ENCODE data around the gene SLC38A3. TPM values are rescaled to one million over a fixed set of nuclear protein-coding genes. Genes with fewer than 3 reads are reported as not detected.

Gene SLC38A3
- total RNA-seq, 1 donor: not detected

DNA sequence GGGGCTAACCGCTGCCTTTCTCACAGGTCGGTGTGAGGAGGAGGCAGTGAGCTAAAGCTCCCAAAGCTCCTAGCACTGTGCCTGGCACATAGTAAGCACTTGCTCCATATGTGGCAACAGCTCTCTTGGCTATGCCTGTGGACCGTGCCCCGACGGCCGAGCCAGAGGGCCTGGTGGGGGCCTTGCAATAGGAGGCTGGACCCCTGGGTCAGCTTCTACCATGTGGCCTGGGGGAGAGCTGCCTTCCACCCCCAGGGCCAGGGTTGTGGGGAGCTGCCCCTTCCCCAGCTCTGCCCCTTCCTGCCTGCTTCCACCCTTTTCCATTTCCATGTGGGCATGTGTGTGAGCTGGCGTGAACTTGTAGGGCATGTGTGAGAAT is 30.6 kb upstream of the SLC38A3 start:
- no peak for DNase-seq (ENCODE audit: low read depth)
- TF ChIP-seq, protein P1, sequence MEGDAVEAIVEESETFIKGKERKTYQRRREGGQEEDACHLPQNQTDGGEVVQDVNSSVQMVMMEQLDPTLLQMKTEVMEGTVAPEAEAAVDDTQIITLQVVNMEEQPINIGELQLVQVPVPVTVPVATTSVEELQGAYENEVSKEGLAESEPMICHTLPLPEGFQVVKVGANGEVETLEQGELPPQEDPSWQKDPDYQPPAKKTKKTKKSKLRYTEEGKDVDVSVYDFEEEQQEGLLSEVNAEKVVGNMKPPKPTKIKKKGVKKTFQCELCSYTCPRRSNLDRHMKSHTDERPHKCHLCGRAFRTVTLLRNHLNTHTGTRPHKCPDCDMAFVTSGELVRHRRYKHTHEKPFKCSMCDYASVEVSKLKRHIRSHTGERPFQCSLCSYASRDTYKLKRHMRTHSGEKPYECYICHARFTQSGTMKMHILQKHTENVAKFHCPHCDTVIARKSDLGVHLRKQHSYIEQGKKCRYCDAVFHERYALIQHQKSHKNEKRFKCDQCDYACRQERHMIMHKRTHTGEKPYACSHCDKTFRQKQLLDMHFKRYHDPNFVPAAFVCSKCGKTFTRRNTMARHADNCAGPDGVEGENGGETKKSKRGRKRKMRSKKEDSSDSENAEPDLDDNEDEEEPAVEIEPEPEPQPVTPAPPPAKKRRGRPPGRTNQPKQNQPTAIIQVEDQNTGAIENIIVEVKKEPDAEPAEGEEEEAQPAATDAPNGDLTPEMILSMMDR (IDR thresholded peaks at IDR 0.05; ENCODE audit: insufficient read depth, low read depth, low read length): no peak
- no peak overlapping the region for H3K4me3 ChIP-seq (ENCODE audit: low read depth, low read length)

DNA sequence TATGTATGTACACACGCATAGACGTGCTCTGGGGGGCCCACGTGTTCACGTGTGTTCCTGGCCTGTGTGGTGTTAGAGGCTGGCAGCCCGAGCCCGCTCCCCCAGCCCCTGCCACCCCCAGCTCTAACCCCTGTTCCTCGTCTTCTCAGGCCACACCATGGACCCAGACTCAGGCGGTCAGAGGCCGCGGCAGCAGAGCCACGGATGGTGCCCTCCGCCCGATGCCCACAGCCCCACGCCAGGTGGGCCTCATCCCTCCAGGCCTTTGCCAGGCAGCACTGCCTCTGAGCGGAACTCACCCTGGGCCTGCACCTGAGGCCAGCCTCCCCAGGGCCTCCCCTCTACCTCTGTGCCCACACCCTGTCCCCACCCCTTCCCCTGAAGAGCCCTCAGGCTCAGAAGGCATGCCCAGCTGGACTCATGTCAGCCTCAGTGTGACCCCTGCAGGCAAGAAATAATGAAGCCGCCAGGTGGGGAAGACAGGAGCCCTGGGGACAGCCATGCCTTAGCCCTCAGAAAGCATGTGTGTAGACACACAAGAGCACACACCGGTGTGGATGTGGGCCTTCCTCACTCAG is 30.0 kb upstream of the SLC38A3 start:
- DNase-seq (ENCODE audit: low read depth): no peak
- TF ChIP-seq, protein P1 (IDR thresholded peaks at IDR 0.05; ENCODE audit: insufficient read depth, low read depth, low read length): no peak

DNA sequence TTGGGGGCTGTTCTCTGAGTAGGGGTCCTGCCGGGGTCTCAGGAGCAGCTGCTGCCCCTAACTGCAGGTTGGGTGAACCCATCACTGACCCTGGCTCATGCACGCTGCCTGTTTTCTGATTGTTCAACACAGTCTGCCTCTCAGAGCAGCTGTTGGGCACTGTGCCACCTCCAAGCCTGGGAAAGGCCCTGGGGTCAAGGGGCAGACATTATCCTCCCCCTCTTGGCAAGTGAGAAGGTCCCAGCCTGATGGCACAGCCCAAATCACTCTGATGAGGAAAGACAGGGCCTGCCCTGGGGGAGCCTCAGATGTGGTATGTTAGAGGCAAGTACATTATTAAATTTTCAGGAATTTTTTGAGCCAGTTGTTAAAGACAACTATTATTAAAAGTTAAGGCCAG is 27.7 kb upstream of the SLC38A3 start:
- no peak for DNase-seq (ENCODE audit: low read depth)
- H3K4me3 ChIP-seq (ENCODE audit: low read depth, low read length): no peak overlapping the region
- TF ChIP-seq, protein P1 (IDR thresholded peaks at IDR 0.05; ENCODE audit: insufficient read depth, low read depth, low read length): no peak

More for the DNA sequence above, 30.0 kb upstream of the SLC38A3 start:
- no peak overlapping the region for H3K4me3 ChIP-seq (ENCODE audit: low read depth, low read length)

DNA sequence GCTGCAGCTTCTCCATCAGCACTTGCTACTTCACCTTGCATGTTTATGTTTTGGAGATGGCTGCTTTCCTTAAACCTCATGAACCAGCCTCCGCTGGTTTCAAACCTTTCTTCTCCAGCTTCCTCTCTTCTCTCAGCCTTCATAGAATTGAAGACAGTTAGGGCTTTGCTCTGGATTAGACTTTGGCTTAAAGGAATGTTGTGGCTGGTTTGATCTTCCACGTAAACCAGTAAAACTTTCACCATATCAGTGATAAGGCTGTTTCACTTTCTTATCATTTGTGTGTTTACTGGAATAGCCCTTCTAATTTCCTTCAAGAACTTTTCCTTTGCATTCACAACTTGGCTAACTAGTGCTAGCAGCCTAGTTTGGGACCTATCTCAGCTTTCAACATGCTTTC is 25.4 kb upstream of the SLC38A3 start:
- DNase-seq (ENCODE audit: low read depth): peak; percentile 79
- TF ChIP-seq, protein P1 (IDR thresholded peaks at IDR 0.05; ENCODE audit: insufficient read depth, low read depth, low read length): no peak
- no peak overlapping the region for H3K4me3 ChIP-seq (ENCODE audit: low read depth, low read length)

DNA sequence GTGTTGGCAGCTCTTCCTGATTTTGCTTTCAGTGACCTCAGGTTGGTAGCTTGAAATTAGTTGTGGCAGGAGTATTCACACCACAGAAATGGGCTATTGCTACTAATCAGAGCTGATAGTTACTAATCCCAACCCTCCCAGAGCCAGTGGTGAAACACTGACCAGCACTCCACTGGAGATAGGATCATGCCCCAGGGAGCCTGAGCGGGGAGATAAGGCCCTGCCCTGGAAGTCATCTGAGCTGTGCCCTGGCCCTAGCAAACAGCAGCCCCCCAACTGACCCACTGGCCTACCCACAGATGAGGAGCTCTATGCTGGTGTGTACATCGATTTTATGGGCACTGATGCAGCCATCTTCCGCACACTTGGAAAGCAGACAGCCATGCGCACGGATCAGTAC is 23.1 kb upstream of the SLC38A3 start:
- TF ChIP-seq, protein P1 (IDR thresholded peaks at IDR 0.05; ENCODE audit: insufficient read depth, low read depth, low read length): no peak
- no peak overlapping the region for H3K4me3 ChIP-seq (ENCODE audit: low read depth, low read length)
- peak; percentile 6 for DNase-seq (ENCODE audit: low read depth)

DNA sequence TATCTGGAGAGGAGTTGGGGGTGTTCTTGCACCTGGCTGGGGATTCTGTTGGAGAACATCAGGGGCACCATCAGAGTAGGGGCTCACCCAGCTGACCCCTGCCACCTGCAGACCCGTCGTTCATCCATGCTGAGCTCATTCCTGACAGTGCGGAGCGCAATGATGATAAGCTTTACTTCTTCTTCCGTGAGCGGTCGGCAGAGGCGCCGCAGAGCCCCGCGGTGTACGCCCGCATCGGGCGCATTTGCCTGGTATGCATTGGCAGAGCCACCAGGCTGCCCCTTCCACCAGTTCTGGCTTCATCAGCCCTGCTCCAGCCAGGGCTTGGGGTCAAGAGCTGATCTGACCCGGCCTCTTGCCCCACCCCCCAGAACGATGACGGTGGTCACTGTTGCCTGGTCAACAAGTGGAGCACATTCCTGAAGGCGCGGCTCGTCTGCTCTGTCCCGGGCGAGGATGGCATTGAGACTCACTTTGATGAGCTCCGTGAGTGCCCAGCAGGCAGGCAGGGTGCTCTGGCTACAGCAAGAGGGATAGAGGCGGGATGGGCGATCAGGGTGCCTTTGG is 22.5 kb upstream of the SLC38A3 start:
- TF ChIP-seq, protein P1 (IDR thresholded peaks at IDR 0.05; ENCODE audit: insufficient read depth, low read depth, low read length): no peak
- no peak overlapping the region for H3K4me3 ChIP-seq (ENCODE audit: low read depth, low read length)
- DNase-seq (ENCODE audit: low read depth): no peak

DNA sequence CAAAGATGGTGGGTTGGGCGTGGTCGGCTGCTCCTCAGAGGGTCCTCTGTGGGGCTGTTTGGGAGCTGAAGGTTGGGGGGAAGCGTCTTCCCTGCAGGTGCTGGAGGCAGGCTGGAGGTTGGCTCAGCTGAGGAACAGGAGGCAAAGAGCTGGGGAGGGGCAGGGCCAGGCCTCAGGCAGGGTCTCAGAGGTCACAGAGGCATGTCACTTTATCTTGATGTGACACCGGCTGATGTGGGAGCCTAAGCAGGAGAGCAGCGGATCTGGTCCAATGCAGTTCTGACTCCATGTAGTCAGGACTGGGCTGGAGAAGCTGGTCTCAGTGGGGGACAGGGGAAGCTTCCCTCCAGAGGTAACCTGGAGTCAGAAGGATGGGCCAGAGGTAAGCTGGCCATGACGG is 21.3 kb upstream of the SLC38A3 start:
- no peak for DNase-seq (ENCODE audit: low read depth)
- H3K4me3 ChIP-seq (ENCODE audit: low read depth, low read length): no peak overlapping the region
- TF ChIP-seq, protein P1 (IDR thresholded peaks at IDR 0.05; ENCODE audit: insufficient read depth, low read depth, low read length): no peak

Measured in fibroblast of villous mesenchyme (primary cell).